Stimulated activated CD4-positive, alpha-beta T cell treated with anti-CD3 and anti-CD28 coated beads, Interleukin-4, amount 100 ng/mL, for 24 hours (primary cell): ENCODE measurements around the gene HAUS8.
"Not testable (repeated sequence)": the region's sequence is repeated elsewhere in the genome, so short reads cannot be mapped to it uniquely, and the experiment has no call there.

Experiments
- DNase-seq: peaks from one replicate; pipeline ENCODE4 v3.0.0-alpha.2; 2020

Gene HAUS8

DNA sequence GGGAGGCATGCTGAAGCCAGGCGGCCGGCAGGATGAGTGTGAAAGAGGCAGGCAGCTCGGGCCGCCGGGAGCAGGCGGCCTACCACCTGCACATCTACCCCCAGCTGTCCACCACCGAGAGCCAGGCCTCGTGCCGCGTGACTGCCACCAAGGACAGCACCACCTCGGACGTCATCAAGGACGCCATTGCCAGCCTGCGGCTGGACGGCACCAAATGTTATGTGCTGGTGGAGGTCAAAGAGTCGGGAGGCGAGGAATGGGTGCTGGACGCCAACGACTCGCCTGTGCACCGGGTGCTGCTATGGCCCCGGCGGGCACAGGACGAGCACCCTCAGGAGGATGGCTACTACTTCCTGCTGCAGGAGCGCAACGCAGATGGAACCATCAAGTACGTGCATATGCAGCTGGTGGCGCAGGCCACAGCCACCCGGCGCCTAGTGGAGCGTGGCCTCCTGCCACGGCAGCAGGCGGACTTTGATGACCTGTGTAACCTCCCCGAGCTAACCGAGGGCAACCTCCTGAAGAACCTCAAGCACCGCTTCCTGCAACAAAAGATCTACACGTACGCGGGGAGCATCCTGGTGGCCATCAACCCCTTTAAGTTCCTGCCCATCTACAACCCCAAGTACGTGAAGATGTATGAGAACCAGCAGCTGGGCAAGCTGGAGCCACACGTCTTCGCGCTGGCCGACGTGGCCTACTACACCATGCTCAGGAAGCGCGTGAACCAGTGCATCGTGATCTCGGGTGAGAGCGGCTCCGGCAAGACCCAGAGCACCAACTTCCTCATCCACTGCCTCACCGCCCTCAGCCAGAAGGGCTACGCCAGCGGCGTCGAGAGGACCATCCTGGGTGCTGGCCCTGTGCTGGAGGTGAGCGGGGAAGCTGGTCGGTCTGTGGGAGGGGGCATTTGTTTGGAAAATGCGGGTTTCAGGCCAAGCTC is 26.7 kb upstream of the HAUS8 start:
- no peak for DNase-seq

GRCh38 chr19:17098326-17098725 is 23.1 kb upstream of the HAUS8 start:
- no peak for DNase-seq

DNA sequence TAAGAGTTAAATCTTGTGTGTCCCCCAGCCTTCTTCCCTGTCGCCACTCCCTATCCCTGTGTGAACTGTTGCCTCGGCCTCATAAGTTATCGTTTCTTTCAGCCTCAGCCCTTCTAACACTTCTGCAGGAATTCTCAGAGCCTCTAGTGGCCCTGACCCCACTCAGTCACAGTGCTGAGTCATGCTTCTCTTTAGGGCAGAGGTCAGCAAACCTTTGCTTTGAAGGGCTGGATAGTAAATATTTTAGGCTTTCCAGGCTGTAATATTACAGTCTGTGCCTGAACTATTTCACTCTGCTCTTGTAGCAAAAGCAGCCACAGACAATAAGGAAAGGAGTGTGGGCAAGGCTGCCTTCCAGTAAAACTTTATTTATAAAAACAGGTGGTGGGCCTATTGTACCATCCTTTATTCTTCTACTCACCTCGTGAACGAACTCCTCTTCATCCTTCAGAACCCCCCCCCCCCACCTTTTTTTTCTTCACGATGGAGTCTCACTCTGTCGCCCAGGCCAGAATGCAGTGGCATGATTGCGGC is 22.4 kb upstream of the HAUS8 start:
- no peak for DNase-seq

GRCh38 chr19:17095141-17095919 is 20.1 kb upstream of the HAUS8 start:
- DNase-seq = no peak

GRCh38 chr19:17094694-17095093 is 19.4 kb upstream of the HAUS8 start:
- DNase-seq = not testable (repeated sequence)

DNA sequence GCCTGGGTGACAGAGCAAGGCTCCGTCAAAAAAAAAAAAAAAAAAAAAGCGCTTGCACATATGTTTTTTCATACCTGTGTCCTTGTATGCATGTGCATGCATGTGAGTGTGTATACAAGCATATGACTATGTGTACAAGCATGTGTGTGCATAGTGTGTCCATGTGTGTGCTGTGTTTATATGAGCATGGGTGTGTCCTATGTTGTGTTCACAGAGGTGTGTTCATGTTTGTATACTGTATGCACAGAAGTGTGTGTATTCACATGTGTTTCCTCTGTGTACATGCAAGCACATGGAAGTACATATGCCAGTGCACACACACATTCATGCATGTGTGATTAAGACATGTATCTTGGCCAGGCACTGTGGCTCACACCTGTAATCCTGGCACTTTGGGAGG is 17.4 kb upstream of the HAUS8 start:
- DNase-seq = no peak

GRCh38 chr19:17091758-17092333 is 16.6 kb upstream of the HAUS8 start:
- no peak for DNase-seq

GRCh38 chr19:17090583-17090982 is 15.3 kb upstream of the HAUS8 start:
- peak; percentile 58 for DNase-seq

DNA sequence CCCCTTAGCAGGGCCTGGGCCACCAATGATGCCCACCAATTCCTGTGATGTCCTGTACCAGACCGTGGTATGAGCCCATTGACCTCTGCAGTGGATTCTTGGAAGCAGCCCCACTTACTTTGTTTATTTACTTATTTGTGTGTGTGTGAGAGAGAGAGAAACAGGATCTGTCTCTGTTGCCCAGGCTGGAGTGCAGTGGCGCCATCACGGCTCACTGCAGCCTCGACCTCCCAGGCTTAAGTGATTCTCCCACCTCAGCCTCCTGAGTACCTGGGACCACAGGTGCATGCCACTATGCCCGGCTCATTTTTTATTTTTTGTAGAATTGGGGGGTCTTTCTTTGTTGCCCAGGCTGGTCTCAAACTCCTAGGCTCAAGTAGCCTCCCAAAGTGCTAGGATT is 13.3 kb upstream of the HAUS8 start:
- no peak for DNase-seq

DNA sequence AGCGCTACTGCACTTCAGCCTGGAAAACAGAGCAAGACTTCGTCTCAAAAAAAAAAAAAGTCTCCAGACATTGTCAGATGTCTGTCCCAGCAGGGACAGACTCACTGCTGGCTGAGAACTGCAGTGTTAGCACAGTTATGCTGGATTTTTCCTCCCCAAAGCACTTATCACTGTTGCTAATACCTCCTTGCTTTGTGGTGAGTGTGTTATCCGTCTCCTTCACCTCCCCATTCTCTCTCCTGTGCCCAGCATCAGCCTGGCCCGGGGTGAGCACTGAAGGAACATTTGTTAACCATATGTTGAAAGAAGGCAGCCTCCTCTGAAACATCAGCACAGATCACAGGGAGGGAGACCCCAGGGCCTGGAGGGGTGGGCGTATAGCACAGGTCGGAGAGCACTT is 11.6 kb upstream of the HAUS8 start:
- DNase-seq = no peak

GRCh38 chr19:17086120-17086519 is 10.9 kb upstream of the HAUS8 start:
- no peak for DNase-seq

DNA sequence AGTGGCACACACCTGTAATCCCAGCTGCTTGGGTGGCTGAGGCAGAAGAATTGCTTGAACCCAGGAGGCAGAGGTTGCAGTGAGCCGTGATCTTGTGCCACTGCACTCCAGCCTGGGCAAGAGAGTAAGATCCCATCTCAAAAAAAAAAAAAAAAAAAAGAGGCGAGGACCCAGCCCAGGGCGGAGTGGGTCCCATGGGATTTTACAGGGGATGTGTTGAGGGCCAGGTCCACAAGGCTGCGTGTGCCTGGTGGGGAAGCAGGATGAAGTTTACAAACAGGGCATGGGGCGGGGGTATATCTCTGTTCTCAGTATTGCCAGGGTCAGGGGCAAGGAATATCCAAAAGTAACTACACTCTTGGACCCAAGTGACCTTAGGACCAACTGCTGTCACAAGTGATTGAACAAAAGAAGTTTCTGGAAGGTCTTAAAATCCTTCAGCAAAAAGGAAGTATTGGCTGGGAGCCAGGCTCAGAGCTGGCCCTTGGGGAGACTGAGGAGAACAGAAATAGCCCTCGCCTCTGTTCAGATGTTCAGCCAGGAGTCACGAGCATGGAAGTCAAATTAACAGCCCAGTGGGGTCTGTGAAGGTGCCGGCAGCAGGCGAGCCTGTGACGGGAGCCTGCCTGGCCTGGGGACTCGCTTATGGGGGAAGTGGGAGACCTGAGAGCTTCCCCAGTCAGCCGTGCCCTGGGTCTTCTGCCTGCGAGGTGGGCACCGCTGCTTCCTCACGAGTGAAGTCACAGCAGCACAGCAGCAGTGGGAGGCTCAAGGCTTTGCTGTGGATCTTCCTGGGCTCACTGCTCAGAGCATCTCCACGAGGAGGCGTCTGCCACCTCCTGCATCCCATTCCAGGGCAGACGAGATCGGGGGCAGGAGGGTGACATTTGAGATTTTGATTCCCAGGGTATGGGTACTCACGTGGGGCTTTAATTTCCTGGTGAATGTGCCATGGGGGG is 6.7 kb upstream of the HAUS8 start:
- DNase-seq = no peak

DNA sequence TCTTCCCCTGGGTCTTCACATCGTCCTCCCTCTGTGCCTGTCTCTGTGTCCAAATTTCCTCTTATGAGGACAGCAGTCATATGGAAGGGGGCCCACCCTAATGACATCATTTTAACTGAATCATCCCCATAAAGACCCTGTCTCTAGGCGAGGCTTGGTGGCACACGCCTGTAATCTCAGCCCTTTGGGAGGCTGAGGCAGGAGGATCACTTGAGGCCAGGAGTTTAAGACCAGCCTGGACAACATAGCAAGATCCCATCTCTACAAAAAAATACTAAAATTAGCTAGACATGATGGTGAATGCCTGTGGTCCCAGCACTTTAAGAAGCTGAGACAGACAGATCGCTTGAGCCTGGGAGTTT is 5.2 kb upstream of the HAUS8 start:
- DNase-seq = no peak

DNA sequence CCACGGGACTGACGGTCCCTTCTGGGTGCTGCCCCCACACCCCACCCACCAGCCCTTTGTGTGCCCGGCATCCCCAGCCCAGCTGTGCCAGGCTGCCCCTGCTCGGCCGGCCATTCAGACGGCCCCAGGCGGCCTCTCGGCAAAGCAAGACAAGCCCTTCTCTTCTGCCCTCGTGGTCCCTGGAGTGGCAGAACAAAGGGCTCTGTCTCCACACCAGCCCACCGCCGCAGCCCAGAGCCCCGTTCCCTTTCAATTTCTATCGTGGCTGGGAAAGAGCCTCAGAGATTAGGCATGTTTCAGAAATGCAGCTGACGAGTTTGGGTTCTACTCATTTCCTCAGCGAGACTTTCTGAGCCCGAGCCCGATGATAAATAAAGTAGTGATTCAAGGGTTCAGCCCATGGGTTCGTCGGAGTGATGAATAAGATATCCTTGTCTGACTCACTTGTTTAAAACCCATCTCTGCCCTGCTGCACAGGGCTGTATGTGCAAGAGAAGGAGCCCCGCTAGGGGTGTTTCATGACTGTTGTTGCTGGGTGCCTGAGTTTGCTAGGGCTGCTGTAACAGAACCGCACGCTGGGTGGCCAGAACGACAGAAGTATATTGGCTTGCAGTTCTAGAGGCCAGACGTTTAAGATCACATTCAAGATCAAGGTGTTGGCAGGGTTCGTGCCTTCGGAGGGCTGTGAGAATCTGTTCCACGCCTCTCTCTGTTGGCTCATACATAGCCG is 4.6 kb upstream of the HAUS8 start:
- peak; percentile 85 for DNase-seq

GRCh38 chr19:17078920-17079709 is 3.9 kb upstream of the HAUS8 start:
- DNase-seq = no peak

DNA sequence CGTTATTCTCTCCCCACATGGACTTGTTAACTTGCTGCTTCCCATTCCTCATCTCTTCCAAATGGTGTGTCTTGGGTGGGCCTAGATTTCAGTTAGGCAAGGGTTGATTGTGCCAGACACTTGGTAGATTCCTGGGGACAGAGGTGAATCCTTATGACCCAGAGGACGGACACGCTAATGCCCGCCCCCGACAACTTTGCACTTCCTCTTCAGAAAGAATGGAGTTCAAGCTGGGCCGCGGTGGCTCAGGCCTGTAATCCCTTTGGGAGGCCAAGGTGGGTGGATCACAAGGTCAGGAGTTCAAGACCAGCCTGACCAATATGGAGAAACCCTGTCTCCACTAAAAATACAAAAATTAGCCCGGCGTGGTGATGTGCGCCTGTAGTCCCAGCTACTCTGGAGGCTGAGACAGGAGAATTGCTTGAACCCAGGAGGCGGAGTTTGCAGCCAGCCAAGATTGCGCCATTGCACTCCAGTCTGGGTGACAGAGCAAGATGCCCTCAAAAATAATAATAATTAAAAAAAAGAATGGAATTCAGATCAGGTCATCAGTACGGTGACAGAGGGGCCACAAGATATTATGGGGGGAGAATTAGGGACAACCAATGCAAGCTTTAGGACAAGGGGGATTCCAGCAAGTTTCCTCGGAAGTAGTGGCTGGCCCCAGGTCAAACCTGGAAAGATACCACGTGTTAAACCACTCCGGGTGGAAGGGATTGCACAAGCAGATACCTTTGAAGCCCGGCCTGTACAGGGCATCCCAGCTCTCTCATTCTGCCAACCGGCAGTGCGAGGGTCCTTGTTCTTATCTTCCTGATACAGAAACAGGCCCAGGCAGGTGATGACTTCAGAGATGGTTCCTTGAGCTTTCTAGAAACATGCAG is 3.0 kb upstream of the HAUS8 start:
- DNase-seq = no peak

- DNase-seq = no peak
Observed at GRCh38 chr19:17077447-17078028, 2.3 kb upstream of the HAUS8 start.

DNA sequence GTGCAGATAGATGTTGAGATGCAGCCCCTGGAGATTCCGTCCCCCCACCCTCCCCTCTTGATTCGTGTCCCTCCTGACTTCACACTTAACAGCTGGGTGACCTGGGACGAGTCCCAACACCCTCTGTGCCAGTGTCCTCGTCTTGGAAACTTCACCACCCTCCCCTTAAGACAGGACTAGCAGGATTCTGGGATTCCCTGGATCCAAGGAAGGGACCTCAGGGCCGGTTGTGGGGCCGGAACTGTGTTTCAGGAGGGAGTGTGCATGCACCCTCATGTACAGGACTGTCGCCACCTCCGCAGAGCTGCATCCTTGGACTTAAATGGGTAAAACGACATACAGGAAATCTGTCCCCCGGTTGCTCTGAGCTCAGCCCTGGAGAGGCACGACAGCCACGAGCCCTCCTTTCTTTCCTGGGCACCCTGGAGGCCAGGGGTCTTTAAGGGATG is 1.3 kb upstream of the HAUS8 start:
- peak; percentile 36 for DNase-seq

GRCh38 chr19:17075864-17076542 is 751 bp upstream of the HAUS8 start:
- DNase-seq = peak; percentile 43
